Vagina (tissue), 2 donors: ENCODE data around the gene IGDCC3.

Source experiments
- POLR2A ChIP-seq, 2 donors: fragments of 450-650 bp; IDR thresholded peaks; one replicate each; pipeline ENCODE4 v1.6.1; 2017; ENCODE audit warnings: antibody characterized with exemption in 2 of 2, mild to moderate bottlenecking in 2 of 2, moderate library complexity in 2 of 2
- TF ChIP-seq, protein P1 (sequence below), 3 experiments: fragments of 450-650 bp in 2 of 3; fragments of 200-600 bp in 1 of 3; sonication (generic) in 1 of 3; IDR thresholded peaks; one replicate each; pipeline ENCODE4 v1.5.1; 2017 to 2019; ENCODE audit warnings: antibody characterized with exemption in 3 of 3, mild to moderate bottlenecking in 2 of 3, moderate library complexity in 2 of 3

DNA sequence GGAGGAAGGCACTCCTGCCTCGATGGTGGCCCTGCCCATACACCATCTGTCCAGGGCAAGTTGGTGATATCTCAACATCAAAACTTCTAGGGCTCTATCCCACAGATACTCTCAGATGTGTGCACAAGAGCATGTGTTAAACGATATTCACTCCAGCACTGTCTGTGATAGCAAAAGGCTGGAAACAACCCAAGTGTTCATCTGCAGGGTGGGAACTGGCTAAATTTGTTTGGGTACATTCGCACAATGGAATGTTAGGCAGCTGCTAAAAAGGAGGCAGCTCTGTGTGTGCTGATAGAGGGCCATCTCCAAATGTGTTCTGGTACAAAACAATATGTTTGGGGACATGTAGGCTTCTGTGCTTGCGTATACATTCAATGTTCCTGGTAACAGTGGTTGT is 25.2 kb upstream of the IGDCC3 start:
- TF ChIP-seq POLR2A (IDR thresholded peaks at IDR 0.05), result no peak
- TF ChIP-seq, protein P1, sequence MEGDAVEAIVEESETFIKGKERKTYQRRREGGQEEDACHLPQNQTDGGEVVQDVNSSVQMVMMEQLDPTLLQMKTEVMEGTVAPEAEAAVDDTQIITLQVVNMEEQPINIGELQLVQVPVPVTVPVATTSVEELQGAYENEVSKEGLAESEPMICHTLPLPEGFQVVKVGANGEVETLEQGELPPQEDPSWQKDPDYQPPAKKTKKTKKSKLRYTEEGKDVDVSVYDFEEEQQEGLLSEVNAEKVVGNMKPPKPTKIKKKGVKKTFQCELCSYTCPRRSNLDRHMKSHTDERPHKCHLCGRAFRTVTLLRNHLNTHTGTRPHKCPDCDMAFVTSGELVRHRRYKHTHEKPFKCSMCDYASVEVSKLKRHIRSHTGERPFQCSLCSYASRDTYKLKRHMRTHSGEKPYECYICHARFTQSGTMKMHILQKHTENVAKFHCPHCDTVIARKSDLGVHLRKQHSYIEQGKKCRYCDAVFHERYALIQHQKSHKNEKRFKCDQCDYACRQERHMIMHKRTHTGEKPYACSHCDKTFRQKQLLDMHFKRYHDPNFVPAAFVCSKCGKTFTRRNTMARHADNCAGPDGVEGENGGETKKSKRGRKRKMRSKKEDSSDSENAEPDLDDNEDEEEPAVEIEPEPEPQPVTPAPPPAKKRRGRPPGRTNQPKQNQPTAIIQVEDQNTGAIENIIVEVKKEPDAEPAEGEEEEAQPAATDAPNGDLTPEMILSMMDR (IDR thresholded peaks at IDR 0.05), result no peak
